Stimulated activated CD8-positive, alpha-beta memory T cell treated with anti-CD3 and anti-CD28 coated beads, Interleukin-2, amount 100 ng/mL, for 1 hour (primary cell): ENCODE results near the gene ESR2.
"Not testable (repeated sequence)": the region's sequence is repeated elsewhere in the genome, so short reads cannot be mapped to it uniquely, and the experiment has no call there.

Experiments
- DNase-seq, 2 donors: peaks; one replicate each; pipeline ENCODE4 v3.0.0-alpha.2; 2020; ENCODE audit warnings: low read depth in 2 of 2

ESR2 gene

DNA sequence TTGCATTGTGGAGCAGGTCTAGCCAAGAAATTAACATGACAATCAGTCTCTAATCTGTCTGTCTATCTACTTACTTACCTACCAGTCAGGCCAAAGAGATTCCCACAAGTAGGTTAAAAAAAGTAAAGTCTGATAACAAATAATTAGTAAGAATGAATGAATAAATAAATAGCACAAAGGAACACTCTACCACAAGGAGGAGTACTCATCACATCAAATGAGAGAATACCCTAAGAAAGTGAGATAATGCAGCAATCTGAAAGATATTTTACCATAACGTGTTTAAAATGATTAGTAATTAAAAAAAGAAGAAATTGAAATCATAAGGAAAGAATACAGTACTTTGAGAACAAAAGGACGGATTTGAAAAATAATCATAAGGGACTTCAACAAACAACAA is 254.1 kb downstream of the ESR2 start:
- no peak for DNase-seq

DNA sequence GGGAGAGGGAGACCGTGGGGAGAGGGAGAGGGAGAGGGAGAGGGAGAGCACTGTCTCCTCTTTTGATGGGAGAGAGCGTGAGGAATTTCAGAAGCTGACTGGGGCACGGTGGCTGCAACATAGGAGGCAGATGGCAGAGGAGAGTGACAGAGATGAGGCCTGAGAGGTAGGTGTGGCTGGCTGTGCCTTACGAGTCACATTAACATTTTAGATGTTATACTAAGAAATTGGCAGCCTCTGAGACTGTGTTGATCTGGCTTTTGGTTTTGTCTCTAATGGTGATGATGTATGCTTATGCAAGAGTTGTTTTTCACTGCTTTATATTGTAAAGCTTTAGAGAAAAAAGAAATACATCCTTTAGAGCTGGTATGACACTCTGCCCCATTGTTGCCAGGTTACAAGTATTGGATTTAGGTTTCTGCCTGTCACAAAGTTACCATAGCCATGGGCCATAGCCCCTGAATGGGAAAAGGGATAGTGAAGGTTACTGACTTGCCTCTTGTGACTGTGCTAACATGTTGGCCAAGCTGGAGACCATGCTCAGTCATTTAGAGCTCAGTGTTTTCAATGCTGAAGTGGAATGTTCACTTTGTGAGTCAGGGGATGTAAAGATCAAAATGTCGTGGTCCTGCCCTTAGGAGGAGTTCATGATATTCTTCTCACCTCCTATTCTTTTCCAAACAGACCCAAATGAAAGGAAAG is 255.2 kb downstream of the ESR2 start:
- no peak for DNase-seq

DNA sequence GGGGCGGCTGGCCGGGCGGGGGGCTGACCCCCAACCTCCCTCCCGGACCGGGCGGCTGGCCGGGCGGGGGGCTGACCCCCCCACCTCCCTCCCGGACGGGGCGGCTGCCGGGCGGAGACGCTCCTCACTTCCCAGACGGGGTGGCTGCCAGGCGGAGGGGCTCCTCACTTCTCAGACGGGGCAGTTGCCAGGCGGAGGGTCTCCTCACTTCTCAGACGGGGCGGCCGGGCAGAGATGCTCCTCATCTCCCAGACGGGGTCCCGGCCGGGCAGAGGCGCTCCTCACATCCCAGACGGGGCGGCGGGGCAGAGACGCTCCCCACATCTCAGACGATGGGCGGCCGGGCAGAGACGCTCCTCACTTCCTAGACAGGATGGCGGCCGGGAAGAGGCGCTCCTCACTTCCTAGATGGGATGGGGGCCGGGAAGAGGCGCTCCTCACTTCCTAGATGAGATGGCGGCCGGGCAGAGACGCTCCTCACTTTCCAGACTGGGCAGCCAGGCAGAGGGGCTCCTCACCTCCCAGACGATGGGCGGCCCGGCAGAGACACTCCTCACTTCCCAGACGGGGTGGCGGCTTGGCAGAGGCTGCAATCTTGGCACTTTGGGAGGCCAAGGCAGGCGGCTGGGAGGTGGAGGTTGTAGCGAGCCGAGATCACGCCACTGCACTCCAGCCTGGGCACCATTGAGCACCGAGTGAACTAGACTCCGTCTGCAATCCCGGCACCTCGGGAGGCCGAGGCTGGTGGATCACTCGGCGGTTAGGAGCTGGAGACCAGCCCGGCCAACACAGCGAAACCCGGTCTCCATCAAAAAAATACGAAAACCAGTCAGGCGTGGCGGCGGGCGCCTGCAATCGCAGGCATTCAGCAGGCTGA is 256.1 kb downstream of the ESR2 start:
- not testable (repeated sequence) for DNase-seq

DNA sequence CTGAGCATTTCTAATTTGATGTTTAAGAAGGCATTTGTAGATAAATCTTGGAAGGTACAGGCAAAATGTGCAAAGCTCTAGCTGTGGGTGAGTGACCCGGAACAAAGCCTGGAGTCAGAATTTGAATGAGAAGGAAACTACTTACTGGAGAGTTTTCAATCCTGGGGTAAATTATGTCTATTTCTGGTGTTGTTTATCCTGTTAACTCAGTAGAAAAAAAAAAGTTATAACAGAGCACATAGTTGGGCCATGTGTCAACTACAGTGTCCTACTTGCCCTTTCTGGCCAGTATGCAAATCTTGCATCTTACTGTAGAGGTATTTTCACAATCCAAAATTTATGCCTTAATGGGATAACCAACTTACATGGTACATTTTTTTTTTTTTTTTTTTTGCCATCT is 259.0 kb downstream of the ESR2 start:
- no peak for DNase-seq
